Osteocyte (in vitro differentiated cells): ENCODE data around the gene KLHDC7B. TPM values are rescaled to one million over a fixed set of nuclear protein-coding genes. Genes with fewer than 3 reads are reported as not detected.

Source experiments
- DNase-seq: peaks from one replicate; pipeline ENCODE4 v3.0.0; 2021; ENCODE audit warnings: mixed read lengths; ENCODE audit not compliant: unreplicated experiment; ENCODE audit errors: extremely low spot score
- H3K27ac Mint-ChIP-seq: one replicate; pipeline ENCODE4 v1.8.0; 2021; ENCODE audit warnings: mild to moderate bottlenecking, mixed read lengths; ENCODE audit not compliant: unreplicated experiment
- H3K27me3 Mint-ChIP-seq: one replicate; pipeline ENCODE4 v1.8.0; 2021; ENCODE audit warnings: mixed read lengths; ENCODE audit not compliant: unreplicated experiment
- H3K36me3 Mint-ChIP-seq: one replicate; pipeline ENCODE4 v1.8.0; 2021; ENCODE audit warnings: mixed read lengths; ENCODE audit not compliant: unreplicated experiment
- H3K4me1 Mint-ChIP-seq: one replicate; pipeline ENCODE4 v1.8.0; 2021; ENCODE audit warnings: mixed read lengths; ENCODE audit not compliant: unreplicated experiment
- H3K4me3 Mint-ChIP-seq: one replicate; pipeline ENCODE4 v1.8.0; 2021; ENCODE audit warnings: mild to moderate bottlenecking, moderate library complexity, mixed read lengths; ENCODE audit not compliant: unreplicated experiment
- H3K9me3 Mint-ChIP-seq: one replicate; pipeline ENCODE4 v1.8.0; 2021; ENCODE audit warnings: mixed read lengths; ENCODE audit not compliant: unreplicated experiment
- total RNA-seq: library from RNA; stranded (reverse); gene quantifications from 2 replicates; pipeline ENCODE4 v1.2.1, GENCODE V29; 2021
- TF ChIP-seq, protein P1 (sequence below): fragments of 200-600 bp; sonication (generic); IDR thresholded peaks from 2 replicates; pipeline ENCODE4 v1.5.0; 2021; ENCODE audit warnings: antibody characterized with exemption, mild to moderate bottlenecking, moderate library complexity

KLHDC7B gene
- total RNA-seq, 1 donor from 2014 or later: 0.21 TPM

DNA sequence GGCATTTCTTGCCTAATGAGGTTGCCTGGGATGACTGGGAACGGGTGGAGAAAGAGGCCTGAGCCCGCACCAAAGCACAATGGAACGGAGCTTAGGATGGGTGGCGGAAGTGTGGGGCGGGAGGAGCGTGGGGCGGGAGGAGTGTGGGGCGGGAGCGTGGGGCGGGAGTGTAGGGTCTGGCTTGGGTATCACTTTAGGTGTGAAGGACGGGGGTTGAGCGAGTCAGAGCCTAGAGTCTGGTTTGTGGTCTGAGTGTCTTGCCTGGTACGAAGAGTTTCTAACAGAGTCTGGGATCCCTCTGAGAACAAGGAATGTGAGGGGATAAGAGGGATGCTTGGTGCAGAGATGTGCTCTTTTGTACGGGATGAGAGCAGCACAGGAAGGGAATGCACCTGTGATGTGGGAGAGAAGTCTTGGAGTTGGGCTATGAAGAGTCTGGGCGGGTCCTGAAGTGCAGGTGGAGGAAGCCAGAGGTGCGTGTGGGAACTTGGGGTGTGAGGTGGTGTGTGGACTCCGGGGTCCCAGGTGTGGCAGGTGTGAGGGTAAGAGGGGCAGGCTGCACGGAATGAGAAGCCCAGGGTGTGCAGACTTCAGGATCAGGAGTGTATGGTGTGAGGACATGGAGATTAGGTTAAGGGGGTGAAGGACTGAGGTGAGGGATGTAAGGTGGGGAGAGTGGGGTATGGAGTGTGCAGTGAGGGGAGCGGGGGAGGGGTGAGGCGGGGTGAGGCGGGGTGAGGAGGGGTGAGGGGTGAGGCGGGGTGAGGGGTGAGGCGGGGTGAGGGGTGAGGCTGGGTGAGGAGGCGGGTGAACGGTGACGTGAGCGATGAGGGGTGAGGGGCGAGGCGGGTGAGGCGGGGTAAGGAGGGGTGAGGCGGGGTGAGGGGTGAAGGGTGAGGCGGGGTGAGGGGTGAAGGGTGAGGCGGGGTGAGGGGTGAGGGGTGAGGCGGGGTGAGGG is 16.0 kb downstream of the KLHDC7B start:
- peak overlapping the region; percentile 48 for H3K4me3 Mint-ChIP-seq
- no peaks in the 10 kb centered on the region for H3K36me3 Mint-ChIP-seq
- H3K9me3 Mint-ChIP-seq: no peaks in the 10 kb centered on the region
- peak overlapping the region; percentile 45 for H3K27ac Mint-ChIP-seq
- no peak for DNase-seq
- H3K27me3 Mint-ChIP-seq: peaks cover 37% of the 10 kb centered on the region
- TF ChIP-seq, protein P1, sequence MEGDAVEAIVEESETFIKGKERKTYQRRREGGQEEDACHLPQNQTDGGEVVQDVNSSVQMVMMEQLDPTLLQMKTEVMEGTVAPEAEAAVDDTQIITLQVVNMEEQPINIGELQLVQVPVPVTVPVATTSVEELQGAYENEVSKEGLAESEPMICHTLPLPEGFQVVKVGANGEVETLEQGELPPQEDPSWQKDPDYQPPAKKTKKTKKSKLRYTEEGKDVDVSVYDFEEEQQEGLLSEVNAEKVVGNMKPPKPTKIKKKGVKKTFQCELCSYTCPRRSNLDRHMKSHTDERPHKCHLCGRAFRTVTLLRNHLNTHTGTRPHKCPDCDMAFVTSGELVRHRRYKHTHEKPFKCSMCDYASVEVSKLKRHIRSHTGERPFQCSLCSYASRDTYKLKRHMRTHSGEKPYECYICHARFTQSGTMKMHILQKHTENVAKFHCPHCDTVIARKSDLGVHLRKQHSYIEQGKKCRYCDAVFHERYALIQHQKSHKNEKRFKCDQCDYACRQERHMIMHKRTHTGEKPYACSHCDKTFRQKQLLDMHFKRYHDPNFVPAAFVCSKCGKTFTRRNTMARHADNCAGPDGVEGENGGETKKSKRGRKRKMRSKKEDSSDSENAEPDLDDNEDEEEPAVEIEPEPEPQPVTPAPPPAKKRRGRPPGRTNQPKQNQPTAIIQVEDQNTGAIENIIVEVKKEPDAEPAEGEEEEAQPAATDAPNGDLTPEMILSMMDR: no peak
- H3K4me1 Mint-ChIP-seq: peaks cover 17% of the 10 kb centered on the region

DNA sequence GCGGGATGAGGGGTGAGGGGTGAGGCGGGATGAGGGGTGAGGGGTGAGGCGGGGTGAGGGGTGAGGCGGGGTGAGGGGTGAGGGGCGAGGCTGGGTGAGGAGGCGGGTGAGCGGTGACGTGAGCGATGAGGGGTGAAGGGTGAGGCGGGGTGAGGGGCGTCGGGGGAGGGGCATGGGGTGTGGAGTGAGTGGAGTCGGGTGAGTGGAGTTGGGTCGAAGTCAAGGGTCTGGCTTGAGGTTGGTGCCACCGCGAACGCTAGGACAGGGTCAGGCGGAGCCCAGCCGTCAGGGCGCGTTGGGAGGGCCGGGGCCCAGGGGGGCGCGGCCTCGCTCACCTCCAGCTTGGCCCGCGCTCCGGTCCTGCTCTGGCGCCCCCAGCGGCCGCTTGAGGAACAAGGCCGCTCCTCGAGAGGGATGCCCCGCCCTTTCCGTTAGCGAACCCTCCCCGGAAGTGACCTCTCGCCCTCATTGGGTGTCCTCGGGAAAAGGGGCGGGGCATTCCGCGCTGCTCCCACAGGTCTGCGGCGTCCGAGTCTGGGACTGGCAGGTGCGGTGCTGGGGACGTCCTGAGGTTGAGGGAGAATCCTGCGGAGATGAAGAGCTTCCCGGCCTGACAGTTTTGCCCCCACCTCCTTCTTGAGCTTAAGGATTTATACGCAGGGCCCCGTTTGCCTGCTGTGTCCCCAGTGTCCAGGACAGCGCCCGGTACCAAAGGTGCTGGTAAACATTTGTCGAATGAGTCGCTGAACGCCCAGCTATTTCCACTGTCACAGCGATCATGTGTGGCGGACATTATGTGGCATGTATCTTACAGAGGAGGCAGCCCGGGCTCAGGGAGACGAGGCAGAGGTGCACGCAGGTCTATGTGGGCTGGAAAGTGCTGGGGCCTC is 17.1 kb downstream of the KLHDC7B start, which contains the start of gene SYCE3:
TSS of gene SYCE3 (minus strand) at position 397 of the 890 bp plus-strand sequence. CDS start 6,514 bp downstream, outside the sequence.
- Mint-ChIP-seq H3K27me3 (peaks cover 30% of the 10 kb centered on the region), H3K36me3 (no peaks in the 10 kb centered on the region), H3K27ac (peak within 1 kb of the TSS; percentile 60), H3K4me1 (peaks cover 17% of the 10 kb centered on the region), H3K9me3 (no peaks in the 10 kb centered on the region), H3K4me3 (peak within 1 kb of the TSS; percentile 97)
- TF ChIP-seq, protein P1: peak; percentile 98
- peak; percentile 98 for DNase-seq

DNA sequence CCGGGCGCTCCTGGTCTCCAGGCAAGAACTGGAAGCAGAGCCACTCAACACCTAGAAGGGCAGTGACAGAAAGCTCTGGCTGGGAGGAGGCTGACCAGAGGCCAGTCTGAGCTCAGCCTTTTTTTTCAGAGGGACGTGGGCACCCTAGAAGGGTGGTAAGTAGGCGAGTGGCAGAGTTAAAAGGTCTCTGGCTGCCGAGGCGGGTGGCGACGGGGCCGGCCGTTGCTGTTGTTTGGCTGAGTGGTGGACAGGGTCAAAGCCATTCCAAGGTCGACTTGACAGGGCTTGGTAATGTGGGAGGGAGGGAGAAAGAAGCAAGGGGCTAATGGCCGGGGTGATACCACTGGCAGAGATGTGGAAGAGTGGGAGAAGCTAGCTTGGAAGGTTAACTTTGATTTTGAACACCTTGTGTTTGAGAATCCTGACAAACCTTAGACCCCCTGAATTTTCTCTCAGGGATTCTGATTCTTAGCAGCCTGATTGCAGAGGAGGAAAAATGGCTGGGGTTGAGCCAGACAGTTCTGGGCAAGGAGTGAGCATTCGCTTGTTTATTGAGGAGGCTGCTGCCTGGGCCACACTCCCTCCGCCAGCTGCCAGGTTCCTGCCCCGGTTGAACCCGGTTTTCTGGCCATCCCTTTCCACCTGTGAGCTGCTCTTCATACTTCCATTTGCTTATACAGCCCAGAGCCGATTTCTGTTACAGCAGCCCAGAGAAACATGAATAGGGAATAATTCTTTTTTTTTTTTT is 17.9 kb downstream of the KLHDC7B start:
- H3K27me3 Mint-ChIP-seq: peaks cover 28% of the 10 kb centered on the region
- DNase-seq: no peak
- H3K4me3 Mint-ChIP-seq: peak overlapping the region; percentile 97
- H3K27ac Mint-ChIP-seq: peak overlapping the region; percentile 60
- no peaks in the 10 kb centered on the region for H3K9me3 Mint-ChIP-seq
- H3K4me1 Mint-ChIP-seq: peaks cover 17% of the 10 kb centered on the region
- H3K36me3 Mint-ChIP-seq: no peaks in the 10 kb centered on the region
- TF ChIP-seq, protein P1: no peak

DNA sequence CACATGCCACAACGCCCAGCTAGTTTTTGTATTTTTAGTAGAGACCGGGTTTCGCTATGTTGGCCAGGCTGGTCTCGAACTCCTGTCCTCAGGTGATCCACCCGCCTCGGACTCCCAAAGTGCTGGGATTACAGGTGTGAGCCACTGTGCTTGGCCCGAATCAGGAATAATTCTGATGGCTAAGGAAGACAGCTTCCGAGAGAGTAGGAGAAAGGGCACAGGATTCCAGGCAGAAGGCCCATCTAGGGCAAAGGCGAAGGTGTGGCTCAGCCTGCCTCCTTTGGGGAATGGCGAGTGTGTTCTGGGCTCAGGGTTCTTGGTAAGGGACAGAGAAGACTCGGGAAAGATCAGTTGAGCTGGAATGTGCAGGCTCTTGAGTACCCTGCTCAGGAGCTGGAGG is 18.6 kb downstream of the KLHDC7B start:
- Mint-ChIP-seq H3K4me3 (no peak overlapping the region), H3K4me1 (peaks cover 17% of the 10 kb centered on the region), H3K36me3 (peaks cover 5% of the 10 kb centered on the region), H3K9me3 (no peaks in the 10 kb centered on the region), H3K27ac (no peak overlapping the region), H3K27me3 (peaks cover 21% of the 10 kb centered on the region)
- TF ChIP-seq, protein P1: no peak
- no peak for DNase-seq
